K562 (cell line): ENCODE results near the gene NFIB. TPM values are rescaled to one million over a fixed set of nuclear protein-coding genes. Genes with fewer than 3 reads are reported as not detected.

ENCODE experiments used
- ATAC-seq: fragments of 200-7000 bp; cut with Tn5 transposase; 3 replicates; pipeline ENCODE4 v1.9.1; 2020; ENCODE audit warnings: moderate library complexity
- BruUV-seq: library from RNA; stranded (reverse); fragments of 400-500 nt; replicated peaks from 2 replicates; lab custom pipeline; 2021; lab: Mats Ljungman, UMichigan
- CTCF ChIA-PET: fragments of 300-600 bp; formaldehyde crosslinking; extraction: SDS; loops from one replicate; lab custom pipeline; 2021; ENCODE audit warnings: low intra/inter-chr PET ratio; lab: Yijun Ruan, JAX
- POLR2A ChIA-PET: fragments of 300-600, 350-650 bp; sonication (Branson Sonifier 250); formaldehyde crosslinking; extraction: SDS; loops from one replicate; lab custom pipeline; 2021; ENCODE audit warnings: antibody characterized with exemption, inconsistent platforms; lab: Yijun Ruan, JAX
- DNase-seq, 4 experiments: peaks; one replicate each; pipeline versions ENCODE4 v3.0.0 to v3.0.0-alpha.2; 2011 to 2018; ENCODE audit warnings: low spot score in 3 of 4, mixed read lengths in 3 of 4; ENCODE audit errors: extremely low read depth in 1 of 4
- FAIRE-seq: peaks from 2 replicates; lab custom pipeline; 2011; peaks lifted over from hg19 to GRCh38; lab: Jason Lieb, UNC
- H2AFZ ChIP-seq: 2 replicates; pipeline ENCODE4 v1.6.0; 2011; ENCODE audit warnings: low read depth, low read length, control low read depth, inconsistent platforms
- H3K27ac ChIP-seq: fragments of 200-600 bp; 3 replicates; pipeline ENCODE4 v1.8.0; 2011; ENCODE audit warnings: low read depth, mild to moderate bottlenecking, control low read depth, inconsistent platforms, low read length, moderate library complexity, mixed read lengths; ENCODE audit errors: extremely low read depth
- H3K27me3 ChIP-seq, 2 experiments: fragments of 300-600 bp in 1 of 2; 2 replicates in 1 of 2; 3 replicates in 1 of 2; pipeline versions ENCODE4 v1.6.0 to v1.8.0; 2011; ENCODE audit warnings: inconsistent platforms in 2 of 2, low read length in 2 of 2, mild to moderate bottlenecking in 1 of 2, mixed read lengths in 1 of 2, moderate library complexity in 1 of 2; ENCODE audit not compliant: control insufficient read depth in 2 of 2, insufficient read depth in 2 of 2
- H3K36me3 ChIP-seq: fragments of 300-600 bp; 3 replicates; pipeline ENCODE4 v1.8.0; 2011; ENCODE audit warnings: mild to moderate bottlenecking, low read length, inconsistent platforms; ENCODE audit not compliant: control insufficient read depth, insufficient read depth
- H3K4me1 ChIP-seq, 2 experiments: fragments of 200-600 bp in 1 of 2; replicated peaks in 1 of 2; 2 replicates in 1 of 2; 3 replicates in 1 of 2; pipeline versions ENCODE4 v1.5.1 to v1.8.0; 2011; ENCODE audit warnings: inconsistent platforms in 2 of 2, low read length in 2 of 2, mild to moderate bottlenecking in 1 of 2, mixed read lengths in 1 of 2, moderate library complexity in 1 of 2; ENCODE audit not compliant: control insufficient read depth in 2 of 2, insufficient read depth in 2 of 2
- H3K4me2 ChIP-seq: 2 replicates; pipeline ENCODE4 v1.6.1; 2011; ENCODE audit warnings: low read length, control low read depth, inconsistent platforms, mixed read lengths; ENCODE audit not compliant: insufficient read depth
- H3K4me3 ChIP-seq: fragments of 200-600 bp; sonication (generic), shearing (Covaris generic); 2 replicates; pipeline ENCODE4 v1.5.1; 2016; ENCODE audit warnings: control low read depth, inconsistent platforms
- H3K79me2 ChIP-seq: fragments of 200-600 bp; 3 replicates; pipeline ENCODE4 v1.8.0; 2011; ENCODE audit warnings: low read length, inconsistent platforms; ENCODE audit not compliant: control insufficient read depth, insufficient read depth
- H3K9ac ChIP-seq, 2 experiments: 2 replicates each; pipeline versions ENCODE4 v1.6.0 to v1.6.1; 2011; ENCODE audit warnings: low read depth in 2 of 2, low read length in 2 of 2, control low read depth in 1 of 2, inconsistent platforms in 1 of 2, mild to moderate bottlenecking in 1 of 2, mixed read lengths in 1 of 2; ENCODE audit not compliant: insufficient read depth in 1 of 2
- H3K9me1 ChIP-seq: one replicate; pipeline ENCODE4 v1.6.0; 2011; ENCODE audit warnings: inconsistent platforms, mild to moderate bottlenecking, low read length, moderate library complexity; ENCODE audit not compliant: control insufficient read depth, insufficient read depth
- H3K9me3 ChIP-seq: replicated peaks from 2 replicates; pipeline ENCODE4 v1.5.1; 2011; ENCODE audit warnings: low read depth, low read length, inconsistent platforms; ENCODE audit not compliant: control insufficient read depth, insufficient read depth
- H4K20me1 ChIP-seq: replicated peaks from 2 replicates; pipeline ENCODE4 v1.6.1; 2011; ENCODE audit warnings: low read length, inconsistent platforms, mixed read lengths; ENCODE audit not compliant: control insufficient read depth, insufficient read depth
- BHLHE40 ChIP-seq: IDR thresholded peaks from 2 replicates; pipeline ENCODE4 v1.6.1; 2011; ENCODE audit warnings: low read length, improper control_type of control experiment
- CSDE1 ChIP-seq, 2 experiments: fragments of 450-650 bp; IDR thresholded peaks; 2 replicates each; pipeline ENCODE4 v1.6.1; 2016; ENCODE audit warnings: mild to moderate bottlenecking in 1 of 2
- DNMT1 ChIP-seq: fragments of 450-650 bp; IDR thresholded peaks from 2 replicates; pipeline ENCODE4 v1.6.1; 2016; ENCODE audit warnings: antibody characterized with exemption, mild to moderate bottlenecking
- EP300 ChIP-seq: IDR thresholded peaks from 2 replicates; pipeline ENCODE4 v1.6.1; 2012; ENCODE audit warnings: low read length, improper control_type of control experiment
- FOXA3 ChIP-seq, 2 experiments: fragments of 450-650 bp in 1 of 2; sonication (generic) in 1 of 2; formaldehyde crosslinking; IDR thresholded peaks in 1 of 2; conservative IDR thresholded peaks in 1 of 2; 2 replicates each; pipeline versions ENCODE4 v1.4.0 to v1.8.0; 2020 to 2022; ENCODE audit warnings: mild to moderate bottlenecking in 2 of 2, missing genetic modification reagents in 1 of 2
- NR2C1 ChIP-seq, 2 experiments: fragments of 450-650 bp; IDR thresholded peaks; 2 replicates each; pipeline ENCODE4 v1.6.1; 2017; ENCODE audit warnings: mild to moderate bottlenecking in 2 of 2, antibody characterized with exemption in 1 of 2, inconsistent platforms in 1 of 2, missing compliant biosample characterization in 1 of 2, missing genetic modification characterization in 1 of 2
- POU5F1 ChIP-seq: fragments of 150-350 bp; IDR thresholded peaks from 2 replicates; pipeline ENCODE4 v1.6.1; 2014; ENCODE audit warnings: borderline replicate concordance, low read length, low read depth, mild to moderate bottlenecking; ENCODE audit not compliant: partially characterized antibody
- SAFB ChIP-seq: fragments of 200-400 bp; formaldehyde crosslinking; IDR thresholded peaks from 2 replicates; pipeline ENCODE4 v1.6.1; 2017; ENCODE audit warnings: low read depth, low read length, borderline replicate concordance
- SMAD1 ChIP-seq: fragments of 150-350 bp; IDR thresholded peaks from 2 replicates; pipeline ENCODE4 v1.6.1; 2014; ENCODE audit warnings: low read length, low read depth; ENCODE audit not compliant: partially characterized antibody
- STAT5A ChIP-seq: IDR thresholded peaks from 2 replicates; pipeline ENCODE4 v1.6.1; 2012; ENCODE audit warnings: low read length, inconsistent platforms, borderline replicate concordance
- TOE1 ChIP-seq, 2 experiments: fragments of 450-650 bp in 1 of 2; sonication (generic) in 1 of 2; formaldehyde crosslinking in 1 of 2; IDR thresholded peaks; 2 replicates each; pipeline versions ENCODE4 v1.7.1 to v1.8.0; 2016 to 2022; ENCODE audit warnings: borderline replicate concordance in 2 of 2, mild to moderate bottlenecking in 2 of 2, antibody characterized with exemption in 1 of 2, inconsistent platforms in 1 of 2, low read depth in 1 of 2, missing genetic modification reagents in 1 of 2, moderate library complexity in 1 of 2
- TRIM24 ChIP-seq, 2 experiments: fragments of 450-650 bp; IDR thresholded peaks; 2 replicates each; pipeline ENCODE4 v1.6.1; 2016
- ZKSCAN8 ChIP-seq: fragments of 200-800 bp; sonication (Bioruptor generic); IDR thresholded peaks from 2 replicates; pipeline ENCODE4 v1.6.1; 2016; ENCODE audit warnings: missing genetic modification characterization, missing compliant biosample characterization
- WGBS: fragments of 100-300 bp; shearing (Covaris generic); methylation state at CpG from one replicate; pipeline ENCODE4 v1.1.6; 2016; ENCODE audit warnings: low coverage, mixed read lengths; ENCODE audit not compliant: insufficient coverage; ENCODE audit errors: missing lambda C conversion rate; 5-methylcytosine and 5-hydroxymethylcytosine counted together
- in situ Hi-C: fragments of 300-500 bp; cut with MboI; formaldehyde crosslinking; loops from 4 replicates; pipeline ENCODE4 v1.15.0; 2018; ENCODE audit warnings: inconsistent platforms, mixed read lengths
- intact Hi-C: fragments of 100-400 bp; cut with micrococcal nuclease; formaldehyde crosslinking; loops from 2 replicates; pipeline ENCODE4 v1.14.2; 2022
- polyA plus RNA-seq, 8 experiments: library from polyadenylated mRNA; depleted of rRNA in 4 of 8; stranded (reverse) in 5 of 8; unstranded in 3 of 8; fragments of >200 nt; fragmentation: Nextera tagmentation in 2 of 8; fragmentation: Illumina TruSeq in 1 of 8; extraction: Ambion mirVana in 2 of 8; extraction: Trizol in 1 of 8; gene quantifications; 2 replicates each; pipeline versions ENCODE4 v1.2.1 to v1.2.3, GENCODE V29; 2011 to 2014; ENCODE audit warnings: inconsistent platforms in 1 of 8, missing spikeins in 1 of 8
- total RNA-seq, 7 experiments: library from RNA; depleted of rRNA in 6 of 7; stranded (reverse); fragments of >200 nt in 6 of 7; fragmentation: Illumina TruSeq in 2 of 7; extraction: Trizol in 2 of 7; gene quantifications; 2 replicates each; pipeline versions ENCODE4 v1.2.1 to v1.2.3, GENCODE V29; 2011 to 2021; ENCODE audit warnings: low replicate concordance in 1 of 7
- TF ChIP-seq, protein P1 (sequence below), 2 experiments: fragments of 450-650 bp; IDR thresholded peaks; 2 replicates each; pipeline ENCODE4 v1.6.1; 2018; ENCODE audit warnings: mild to moderate bottlenecking in 2 of 2, low read depth in 1 of 2; ENCODE audit not compliant: partially characterized antibody in 2 of 2
- TF ChIP-seq, protein P2 (sequence below): IDR thresholded peaks from 2 replicates; pipeline ENCODE4 v1.6.1; 2011; ENCODE audit not compliant: insufficient read length; ENCODE audit errors: extremely low read depth
- TF ChIP-seq, protein P3 (sequence below): fragments of 250-450 bp; sonication (Bioruptor Pico); IDR thresholded peaks from 2 replicates; pipeline ENCODE4 v1.6.1; 2021; ENCODE audit warnings: mild to moderate bottlenecking

NFIB gene
- total and polyA plus RNA-seq, 9 of the 15 experiments (the other 6 are each of a cell fraction or from before 2014, with no cell fraction given), result 1.2 to 3.3 (median 1.9) TPM

DNA sequence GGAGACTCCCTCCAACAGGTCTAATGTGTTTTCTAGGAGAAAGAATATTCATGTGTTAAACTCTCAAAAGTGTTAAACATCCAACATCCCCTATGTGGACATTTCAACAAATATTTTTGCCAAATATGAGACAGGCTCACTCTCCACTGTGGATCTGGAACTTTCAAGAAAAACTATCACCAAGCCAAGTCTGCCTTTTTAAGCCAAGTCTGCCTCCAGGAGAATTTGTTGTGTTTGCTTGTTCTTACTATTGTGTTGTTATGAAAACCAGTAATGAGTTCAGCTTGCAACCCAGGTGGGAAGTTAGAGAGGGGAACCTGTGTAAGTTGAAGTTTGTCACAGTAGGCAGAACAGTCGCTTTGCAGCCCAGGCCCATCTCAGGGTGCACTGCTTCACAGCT lies 228.1 kb downstream of the NFIB start:
- no peaks in the 10 kb centered on the region for H3K9me1 ChIP-seq
- H3K27me3 ChIP-seq, result no peaks in the 10 kb centered on the region
- H3K4me2 ChIP-seq, result no peak overlapping the region
- no peaks in the 10 kb centered on the region for H3K79me2 ChIP-seq
- in situ Hi-C loops (no loop called here), intact Hi-C loops (no loop called here)
- ATAC-seq (no peak), DNase-seq (no peak), FAIRE-seq (no peak)
- H3K9me3 ChIP-seq, result no peaks in the 10 kb centered on the region
- H4K20me1 ChIP-seq, result no peaks in the 10 kb centered on the region
- no peak overlapping the region for H3K27ac ChIP-seq
- no peaks in the 10 kb centered on the region for H3K4me1 ChIP-seq
- CTCF ChIA-PET, result no interaction called here
- POLR2A ChIA-PET, result no interaction called here
- BruUV-seq, result no TSS peak
- no peaks in the 10 kb centered on the region for H3K36me3 ChIP-seq
- H2AFZ ChIP-seq, result no peak overlapping the region
- no peak overlapping the region for H3K9ac ChIP-seq
- H3K4me3 ChIP-seq, result no peak overlapping the region
- WGBS, result no CpG with 5 or more reads among the region's 1 CpG
- TF ChIP-seq, protein P1, sequence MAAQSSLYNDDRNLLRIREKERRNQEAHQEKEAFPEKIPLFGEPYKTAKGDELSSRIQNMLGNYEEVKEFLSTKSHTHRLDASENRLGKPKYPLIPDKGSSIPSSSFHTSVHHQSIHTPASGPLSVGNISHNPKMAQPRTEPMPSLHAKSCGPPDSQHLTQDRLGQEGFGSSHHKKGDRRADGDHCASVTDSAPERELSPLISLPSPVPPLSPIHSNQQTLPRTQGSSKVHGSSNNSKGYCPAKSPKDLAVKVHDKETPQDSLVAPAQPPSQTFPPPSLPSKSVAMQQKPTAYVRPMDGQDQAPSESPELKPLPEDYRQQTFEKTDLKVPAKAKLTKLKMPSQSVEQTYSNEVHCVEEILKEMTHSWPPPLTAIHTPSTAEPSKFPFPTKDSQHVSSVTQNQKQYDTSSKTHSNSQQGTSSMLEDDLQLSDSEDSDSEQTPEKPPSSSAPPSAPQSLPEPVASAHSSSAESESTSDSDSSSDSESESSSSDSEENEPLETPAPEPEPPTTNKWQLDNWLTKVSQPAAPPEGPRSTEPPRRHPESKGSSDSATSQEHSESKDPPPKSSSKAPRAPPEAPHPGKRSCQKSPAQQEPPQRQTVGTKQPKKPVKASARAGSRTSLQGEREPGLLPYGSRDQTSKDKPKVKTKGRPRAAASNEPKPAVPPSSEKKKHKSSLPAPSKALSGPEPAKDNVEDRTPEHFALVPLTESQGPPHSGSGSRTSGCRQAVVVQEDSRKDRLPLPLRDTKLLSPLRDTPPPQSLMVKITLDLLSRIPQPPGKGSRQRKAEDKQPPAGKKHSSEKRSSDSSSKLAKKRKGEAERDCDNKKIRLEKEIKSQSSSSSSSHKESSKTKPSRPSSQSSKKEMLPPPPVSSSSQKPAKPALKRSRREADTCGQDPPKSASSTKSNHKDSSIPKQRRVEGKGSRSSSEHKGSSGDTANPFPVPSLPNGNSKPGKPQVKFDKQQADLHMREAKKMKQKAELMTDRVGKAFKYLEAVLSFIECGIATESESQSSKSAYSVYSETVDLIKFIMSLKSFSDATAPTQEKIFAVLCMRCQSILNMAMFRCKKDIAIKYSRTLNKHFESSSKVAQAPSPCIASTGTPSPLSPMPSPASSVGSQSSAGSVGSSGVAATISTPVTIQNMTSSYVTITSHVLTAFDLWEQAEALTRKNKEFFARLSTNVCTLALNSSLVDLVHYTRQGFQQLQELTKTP (IDR thresholded peaks at IDR 0.05; ENCODE audit: low read depth in 1 of 2, partially characterized antibody in 2 of 2), result no peak
- TF ChIP-seq TRIM24 (IDR thresholded peaks at IDR 0.05), result no peak
- no peak for TF ChIP-seq SMAD1
- no peak for TF ChIP-seq FOXA3 (CRISPR knock-in tag; conservative IDR thresholded peaks at IDR 0.05 in 1 of 2, IDR thresholded peaks at IDR 0.05 in 1 of 2)
- no peak for TF ChIP-seq BHLHE40
- no peak for TF ChIP-seq SAFB
- TF ChIP-seq, protein P2, sequence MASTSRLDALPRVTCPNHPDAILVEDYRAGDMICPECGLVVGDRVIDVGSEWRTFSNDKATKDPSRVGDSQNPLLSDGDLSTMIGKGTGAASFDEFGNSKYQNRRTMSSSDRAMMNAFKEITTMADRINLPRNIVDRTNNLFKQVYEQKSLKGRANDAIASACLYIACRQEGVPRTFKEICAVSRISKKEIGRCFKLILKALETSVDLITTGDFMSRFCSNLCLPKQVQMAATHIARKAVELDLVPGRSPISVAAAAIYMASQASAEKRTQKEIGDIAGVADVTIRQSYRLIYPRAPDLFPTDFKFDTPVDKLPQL, result no peak
- no peak for TF ChIP-seq DNMT1
- TF ChIP-seq TOE1 (IDR thresholded peaks at IDR 0.05; ENCODE audit: borderline replicate concordance), result no peak
- no peak for TF ChIP-seq TOE1 (CRISPR knock-in tag; IDR thresholded peaks at IDR 0.05; ENCODE audit: borderline replicate concordance, low read depth)
- TF ChIP-seq, protein P3, sequence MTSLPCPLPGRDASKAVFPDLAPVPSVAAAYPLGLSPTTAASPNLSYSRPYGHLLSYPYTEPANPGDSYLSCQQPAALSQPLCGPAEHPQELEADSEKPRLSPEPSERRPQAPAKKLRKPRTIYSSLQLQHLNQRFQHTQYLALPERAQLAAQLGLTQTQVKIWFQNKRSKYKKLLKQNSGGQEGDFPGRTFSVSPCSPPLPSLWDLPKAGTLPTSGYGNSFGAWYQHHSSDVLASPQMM (CRISPR knock-in tag), result no peak
- TF ChIP-seq NR2C1 (IDR thresholded peaks at IDR 0.05), result no peak
- TF ChIP-seq NR2C1 (tag; IDR thresholded peaks at IDR 0.05), result no peak
- TF ChIP-seq CSDE1 (IDR thresholded peaks at IDR 0.05), result no peak
- TF ChIP-seq STAT5A, result no peak
- no peak for TF ChIP-seq EP300
- no peak for TF ChIP-seq POU5F1
- TF ChIP-seq ZKSCAN8, result no peak
